ENCODE results near the gene TBC1D2.

DNA sequence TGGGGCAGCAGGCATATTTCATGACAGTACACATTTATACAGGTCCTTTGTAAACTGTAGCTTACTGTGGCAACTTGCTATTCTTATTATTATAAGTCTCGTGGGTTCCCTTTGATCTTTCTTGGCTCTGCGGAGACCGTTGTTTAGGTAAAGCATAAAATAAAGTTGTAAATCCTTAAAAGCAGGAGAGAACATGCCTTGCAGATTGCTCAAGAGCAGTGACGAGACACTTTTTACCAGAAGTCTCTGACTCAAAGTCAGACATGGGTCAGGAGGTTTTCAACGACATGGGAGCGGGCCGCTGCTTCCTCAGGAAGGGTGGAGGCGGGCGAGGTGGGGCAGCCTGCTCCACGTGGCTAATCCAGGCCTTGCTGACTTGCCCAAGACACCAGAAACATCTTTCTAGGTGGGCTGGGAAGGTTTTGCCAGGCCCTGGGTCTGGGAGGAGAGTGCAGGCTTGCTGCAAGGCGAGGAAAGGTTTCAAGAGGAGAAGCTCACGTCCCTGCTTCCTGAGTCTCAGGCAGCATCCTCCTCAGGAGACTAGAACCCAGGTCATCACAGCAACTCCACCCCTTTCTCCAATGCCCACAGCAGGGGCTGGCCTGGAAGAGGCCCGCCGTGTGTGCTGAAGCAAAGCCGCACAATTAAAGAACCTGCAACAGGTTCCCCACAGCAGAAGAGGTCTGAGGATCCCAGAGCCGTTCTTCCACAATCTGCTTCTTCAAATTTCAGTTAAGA, 6.5 kb downstream of the TBC1D2 start:
- TF ChIP-seq, protein P1, sequence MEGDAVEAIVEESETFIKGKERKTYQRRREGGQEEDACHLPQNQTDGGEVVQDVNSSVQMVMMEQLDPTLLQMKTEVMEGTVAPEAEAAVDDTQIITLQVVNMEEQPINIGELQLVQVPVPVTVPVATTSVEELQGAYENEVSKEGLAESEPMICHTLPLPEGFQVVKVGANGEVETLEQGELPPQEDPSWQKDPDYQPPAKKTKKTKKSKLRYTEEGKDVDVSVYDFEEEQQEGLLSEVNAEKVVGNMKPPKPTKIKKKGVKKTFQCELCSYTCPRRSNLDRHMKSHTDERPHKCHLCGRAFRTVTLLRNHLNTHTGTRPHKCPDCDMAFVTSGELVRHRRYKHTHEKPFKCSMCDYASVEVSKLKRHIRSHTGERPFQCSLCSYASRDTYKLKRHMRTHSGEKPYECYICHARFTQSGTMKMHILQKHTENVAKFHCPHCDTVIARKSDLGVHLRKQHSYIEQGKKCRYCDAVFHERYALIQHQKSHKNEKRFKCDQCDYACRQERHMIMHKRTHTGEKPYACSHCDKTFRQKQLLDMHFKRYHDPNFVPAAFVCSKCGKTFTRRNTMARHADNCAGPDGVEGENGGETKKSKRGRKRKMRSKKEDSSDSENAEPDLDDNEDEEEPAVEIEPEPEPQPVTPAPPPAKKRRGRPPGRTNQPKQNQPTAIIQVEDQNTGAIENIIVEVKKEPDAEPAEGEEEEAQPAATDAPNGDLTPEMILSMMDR (IDR thresholded peaks at IDR 0.05) = no peak
- TF ChIP-seq TP53 (CRISPR knock-in tag; IDR thresholded peaks at IDR 0.05) = no peak
- TF ChIP-seq, protein P2, sequence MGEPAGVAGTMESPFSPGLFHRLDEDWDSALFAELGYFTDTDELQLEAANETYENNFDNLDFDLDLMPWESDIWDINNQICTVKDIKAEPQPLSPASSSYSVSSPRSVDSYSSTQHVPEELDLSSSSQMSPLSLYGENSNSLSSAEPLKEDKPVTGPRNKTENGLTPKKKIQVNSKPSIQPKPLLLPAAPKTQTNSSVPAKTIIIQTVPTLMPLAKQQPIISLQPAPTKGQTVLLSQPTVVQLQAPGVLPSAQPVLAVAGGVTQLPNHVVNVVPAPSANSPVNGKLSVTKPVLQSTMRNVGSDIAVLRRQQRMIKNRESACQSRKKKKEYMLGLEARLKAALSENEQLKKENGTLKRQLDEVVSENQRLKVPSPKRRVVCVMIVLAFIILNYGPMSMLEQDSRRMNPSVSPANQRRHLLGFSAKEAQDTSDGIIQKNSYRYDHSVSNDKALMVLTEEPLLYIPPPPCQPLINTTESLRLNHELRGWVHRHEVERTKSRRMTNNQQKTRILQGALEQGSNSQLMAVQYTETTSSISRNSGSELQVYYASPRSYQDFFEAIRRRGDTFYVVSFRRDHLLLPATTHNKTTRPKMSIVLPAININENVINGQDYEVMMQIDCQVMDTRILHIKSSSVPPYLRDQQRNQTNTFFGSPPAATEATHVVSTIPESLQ (CRISPR knock-in tag; IDR thresholded peaks at IDR 0.05) = no peak
- TF ChIP-seq ATF1 (CRISPR knock-in tag; IDR thresholded peaks at IDR 0.05) = no peak
- no peak for TF ChIP-seq SP1 (CRISPR knock-in tag; conservative IDR thresholded peaks at IDR 0.05)
- TF ChIP-seq STAT6 (CRISPR knock-in tag; conservative IDR thresholded peaks at IDR 0.05; ENCODE audit: low read depth) = no peak
- no peak for TF ChIP-seq ZNF423 (CRISPR knock-in tag; IDR thresholded peaks at IDR 0.05)
- TF ChIP-seq SMAD3 (CRISPR knock-in tag; IDR thresholded peaks at IDR 0.05; ENCODE audit: borderline replicate concordance) = no peak
- no peak for TF ChIP-seq ATF2 (CRISPR knock-in tag; IDR thresholded peaks at IDR 0.05; ENCODE audit: borderline replicate concordance, low read depth)
- TF ChIP-seq, protein P3, sequence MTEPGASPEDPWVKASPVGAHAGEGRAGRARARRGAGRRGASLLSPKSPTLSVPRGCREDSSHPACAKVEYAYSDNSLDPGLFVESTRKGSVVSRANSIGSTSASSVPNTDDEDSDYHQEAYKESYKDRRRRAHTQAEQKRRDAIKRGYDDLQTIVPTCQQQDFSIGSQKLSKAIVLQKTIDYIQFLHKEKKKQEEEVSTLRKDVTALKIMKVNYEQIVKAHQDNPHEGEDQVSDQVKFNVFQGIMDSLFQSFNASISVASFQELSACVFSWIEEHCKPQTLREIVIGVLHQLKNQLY (CRISPR knock-in tag; IDR thresholded peaks at IDR 0.05) = no peak
- TF ChIP-seq, protein P4, sequence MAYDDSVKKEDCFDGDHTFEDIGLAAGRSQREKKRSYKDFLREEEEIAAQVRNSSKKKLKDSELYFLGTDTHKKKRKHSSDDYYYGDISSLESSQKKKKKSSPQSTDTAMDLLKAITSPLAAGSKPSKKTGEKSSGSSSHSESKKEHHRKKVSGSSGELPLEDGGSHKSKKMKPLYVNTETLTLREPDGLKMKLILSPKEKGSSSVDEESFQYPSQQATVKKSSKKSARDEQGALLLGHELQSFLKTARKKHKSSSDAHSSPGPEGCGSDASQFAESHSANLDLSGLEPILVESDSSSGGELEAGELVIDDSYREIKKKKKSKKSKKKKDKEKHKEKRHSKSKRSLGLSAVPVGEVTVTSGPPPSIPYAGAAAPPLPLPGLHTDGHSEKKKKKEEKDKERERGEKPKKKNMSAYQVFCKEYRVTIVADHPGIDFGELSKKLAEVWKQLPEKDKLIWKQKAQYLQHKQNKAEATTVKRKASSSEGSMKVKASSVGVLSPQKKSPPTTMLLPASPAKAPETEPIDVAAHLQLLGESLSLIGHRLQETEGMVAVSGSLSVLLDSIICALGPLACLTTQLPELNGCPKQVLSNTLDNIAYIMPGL (CRISPR knock-in tag; IDR thresholded peaks at IDR 0.05) = no peak
- TF ChIP-seq FOXK1 (CRISPR knock-in tag; IDR thresholded peaks at IDR 0.05) = no peak

All from WTC11 (cell line).